HG03095 (cell line): Measurements from ENCODE around the gene ZNF750.

Experiments
- ATAC-seq: cut with Tn5 transposase; IDR thresholded peaks from one replicate; pipeline ENCODE4 v1.9.1; 2021; ENCODE audit warnings: moderate library complexity; ENCODE audit not compliant: unreplicated experiment

ZNF750 gene

GRCh38 chr17:82839617-82840292 is at the start of gene ZNF750:
Gene ZNF750 (minus strand): TSS chr17:82840022. CDS start chr17:82832454, 7,568 bp downstream.
- no peak for ATAC-seq

- ATAC-seq = no peak
Measured at GRCh38 chr17:82888583-82889495, 49.0 kb upstream of the ZNF750 start.

- no peak for ATAC-seq
Measured at GRCh38 chr17:82887255-82888164, 47.7 kb upstream of the ZNF750 start.

GRCh38 chr17:82884970-82885353 is 45.1 kb upstream of the ZNF750 start:
- no peak for ATAC-seq

- ATAC-seq = no peak
Measured at GRCh38 chr17:82884341-82884969, 44.6 kb upstream of the ZNF750 start.

GRCh38 chr17:82883419-82884031 is 43.7 kb upstream of the ZNF750 start:
- no peak for ATAC-seq

GRCh38 chr17:82882715-82883418 is 43.0 kb upstream of the ZNF750 start:
- no peak for ATAC-seq

- ATAC-seq = no peak
Measured at GRCh38 chr17:82881900-82882714, 42.3 kb upstream of the ZNF750 start.

- ATAC-seq = no peak
Measured at GRCh38 chr17:82881324-82881823, 41.6 kb upstream of the ZNF750 start.

- no peak for ATAC-seq
Measured at GRCh38 chr17:82880620-82881323, 41.0 kb upstream of the ZNF750 start.

- no peak for ATAC-seq
Measured at GRCh38 chr17:82879241-82879640, 39.4 kb upstream of the ZNF750 start.

GRCh38 chr17:82878527-82878926 is 38.7 kb upstream of the ZNF750 start:
- ATAC-seq = no peak

GRCh38 chr17:82876602-82877379 is 37.0 kb upstream of the ZNF750 start:
- no peak for ATAC-seq

- no peak for ATAC-seq
Measured at GRCh38 chr17:82876149-82876548, 36.3 kb upstream of the ZNF750 start.

GRCh38 chr17:82875407-82875856 is 35.6 kb upstream of the ZNF750 start:
- no peak for ATAC-seq

GRCh38 chr17:82874011-82874835 is 34.4 kb upstream of the ZNF750 start:
- ATAC-seq = no peak
